Activated naive CD4-positive, alpha-beta T cell treated with anti-CD3 and anti-CD28 coated beads, Interleukin-2, amount 10 ng/mL, durations not matched to agents 7 days and 5 days (primary cell): Measurements from ENCODE around the gene RNF208.

Source experiments
- CTCF ChIA-PET: fragments of 350-600 bp; sonication (Branson Sonifier 250); formaldehyde crosslinking; loops from one replicate; lab custom pipeline; 2021; ENCODE audit warnings: antibody characterized with exemption; lab: Charles Lee
- DNase-seq: peaks from one replicate; pipeline ENCODE4 v3.0.0-alpha.2; 2020
- H3K27ac Mint-ChIP-seq: one replicate; pipeline ENCODE4 v1.8.0; 2021; ENCODE audit warnings: mild to moderate bottlenecking, moderate library complexity, mixed read lengths
- H3K27me3 Mint-ChIP-seq: one replicate; pipeline ENCODE4 v1.8.0; 2021; ENCODE audit warnings: mild to moderate bottlenecking, mixed read lengths
- H3K36me3 Mint-ChIP-seq: one replicate; pipeline ENCODE4 v1.8.0; 2021; ENCODE audit warnings: mixed read lengths
- H3K4me1 Mint-ChIP-seq: one replicate; pipeline ENCODE4 v1.8.0; 2021; ENCODE audit warnings: mixed read lengths
- H3K4me3 Mint-ChIP-seq: one replicate; pipeline ENCODE4 v1.8.0; 2021; ENCODE audit warnings: mild to moderate bottlenecking, moderate library complexity, mixed read lengths
- H3K9me3 Mint-ChIP-seq: one replicate; pipeline ENCODE4 v1.8.0; 2021; ENCODE audit warnings: mixed read lengths

The RNF208 gene

DNA sequence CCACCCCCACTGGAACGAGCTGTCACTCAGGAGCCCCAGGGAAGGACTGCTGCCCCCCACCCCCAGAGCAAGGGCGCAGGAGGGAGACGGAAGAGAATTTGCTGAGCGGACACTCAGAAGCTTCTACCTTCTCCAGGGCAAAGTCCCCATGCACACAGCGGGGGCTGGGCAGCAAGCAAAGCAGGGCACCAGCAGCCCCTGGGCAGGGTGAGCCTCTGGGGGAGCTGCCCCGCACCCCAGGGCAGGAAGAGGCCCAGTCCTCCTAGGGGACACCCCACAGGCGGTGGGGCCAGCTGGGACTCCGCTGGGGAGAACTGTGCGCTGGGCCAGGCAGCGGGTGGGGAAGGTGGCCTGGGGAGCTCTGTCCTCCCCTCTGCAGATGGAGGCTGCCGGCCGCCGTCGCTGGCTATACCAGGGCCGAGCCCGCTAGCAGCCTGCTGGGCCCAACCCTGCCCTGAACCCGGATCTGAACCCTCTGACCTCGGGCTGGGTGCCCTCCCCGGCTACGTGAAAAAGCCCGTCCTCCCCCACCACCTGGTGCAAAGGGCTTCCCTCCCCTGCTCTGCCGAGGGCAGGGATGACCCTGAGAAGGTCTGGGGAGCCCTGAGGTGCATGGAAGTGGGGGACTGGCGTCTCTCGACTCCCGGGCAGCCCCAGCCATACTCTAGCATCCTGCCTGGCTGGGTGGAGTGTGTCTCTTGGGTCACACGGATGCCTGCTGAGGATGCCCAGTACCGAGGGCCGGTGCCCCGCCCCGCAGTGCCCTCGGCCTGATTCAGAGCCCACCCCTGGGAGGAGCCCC, 8.1 kb upstream of the RNF208 start:
- DNase-seq, result no peak
- Mint-ChIP-seq H3K36me3 (no peaks in the 10 kb centered on the region), H3K4me1 (peaks cover 12% of the 10 kb centered on the region), H3K9me3 (no peaks in the 10 kb centered on the region), H3K4me3 (no peak overlapping the region), H3K27me3 (peaks cover 34% of the 10 kb centered on the region), H3K27ac (no peak overlapping the region)
- CTCF ChIA-PET, result interaction anchor here (0.6 to 0.8 kb wide), 3 partner anchors 39 to 169 kb away, joined by 3 read pairs; no protein-coding TSS in a partner anchor

DNA sequence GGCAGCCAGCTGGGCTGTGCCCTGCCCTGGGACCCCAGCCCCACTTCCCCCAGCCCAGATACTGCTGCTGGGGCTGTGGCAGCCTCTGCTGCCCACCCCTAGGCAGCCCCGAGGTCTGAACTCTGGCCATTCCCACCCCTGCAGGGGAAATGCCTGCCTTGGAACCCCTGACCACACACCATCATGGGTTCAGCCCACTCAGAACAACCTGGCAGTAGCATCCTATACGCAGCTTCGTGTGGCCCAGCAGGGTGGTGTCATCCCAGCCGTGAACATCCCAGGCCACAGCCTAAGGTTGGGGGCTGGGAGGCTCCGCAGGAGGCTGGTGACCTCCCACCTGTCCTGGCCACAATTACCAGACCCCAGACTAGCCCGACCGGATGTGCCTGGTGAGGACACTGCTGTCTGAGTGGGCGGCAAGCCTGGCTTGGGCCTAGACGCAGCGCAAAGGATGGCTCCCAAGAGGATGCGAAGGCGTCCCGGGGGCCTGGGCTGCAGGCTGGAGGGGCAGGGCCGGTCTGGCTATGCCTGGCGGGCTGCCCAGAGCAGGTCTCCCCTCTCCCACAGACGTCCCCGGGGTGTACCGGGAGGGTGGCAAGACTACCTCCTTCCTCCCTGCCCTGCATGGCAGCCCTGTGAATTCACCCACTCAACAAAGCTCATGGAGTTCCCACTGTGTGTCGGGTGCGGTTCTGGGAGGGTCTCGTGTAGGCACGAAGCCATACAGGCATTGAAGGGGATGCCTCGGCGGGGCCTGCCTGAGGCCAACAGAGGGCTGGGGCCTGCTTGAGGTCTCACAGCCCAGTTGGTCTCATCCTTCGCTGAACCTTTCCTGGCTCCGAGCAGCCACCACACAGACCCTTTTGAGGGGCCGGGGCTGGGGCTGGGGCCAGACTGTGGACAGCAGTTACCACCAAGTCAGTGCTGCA, 7.2 kb upstream of the RNF208 start:
- Mint-ChIP-seq H3K27ac (no peak overlapping the region), H3K4me3 (no peak overlapping the region), H3K36me3 (no peaks in the 10 kb centered on the region), H3K4me1 (peaks cover 16% of the 10 kb centered on the region), H3K9me3 (no peaks in the 10 kb centered on the region), H3K27me3 (peaks cover 28% of the 10 kb centered on the region)
- CTCF ChIA-PET, result interaction anchor here (0.6 to 0.8 kb wide), 2 partner anchors 100 to 168 kb away, joined by 3 read pairs; no protein-coding TSS in a partner anchor
- DNase-seq, result no peak

DNA sequence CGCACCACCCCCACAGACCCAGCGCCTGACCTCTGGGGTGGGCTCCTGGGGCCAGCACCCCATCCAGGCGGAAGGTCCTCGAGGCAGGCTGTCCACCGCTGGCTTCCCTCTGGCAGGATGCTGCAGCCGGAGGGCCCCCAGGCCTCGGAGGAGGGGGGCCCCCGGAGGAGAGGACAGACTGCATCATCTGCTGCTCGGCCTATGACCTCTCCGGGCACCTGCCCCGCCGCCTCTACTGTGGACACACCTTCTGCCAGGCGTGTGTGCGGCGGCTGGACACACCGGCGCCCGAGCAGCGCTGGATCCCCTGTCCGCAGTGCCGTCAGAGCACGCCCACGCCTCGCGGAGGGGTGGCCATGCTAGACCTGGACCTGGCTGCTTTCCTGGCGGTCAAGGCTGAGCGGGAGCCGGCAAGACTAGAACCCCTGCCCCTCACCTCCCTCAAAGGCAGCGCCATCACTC, 6.5 kb upstream of the RNF208 start:
- Mint-ChIP-seq H3K27ac (no peak overlapping the region), H3K4me3 (no peak overlapping the region), H3K27me3 (peaks cover 28% of the 10 kb centered on the region), H3K36me3 (no peaks in the 10 kb centered on the region), H3K9me3 (no peaks in the 10 kb centered on the region), H3K4me1 (peaks cover 20% of the 10 kb centered on the region)
- CTCF ChIA-PET, result interaction anchor here (2.2 to 6.1 kb wide), 3 partner anchors 8 to 133 kb away, joined by 10 to 45 read pairs (median 21); partner anchors contain the start of genes ANAPC2 and SSNA1
- DNase-seq, result no peak

DNA sequence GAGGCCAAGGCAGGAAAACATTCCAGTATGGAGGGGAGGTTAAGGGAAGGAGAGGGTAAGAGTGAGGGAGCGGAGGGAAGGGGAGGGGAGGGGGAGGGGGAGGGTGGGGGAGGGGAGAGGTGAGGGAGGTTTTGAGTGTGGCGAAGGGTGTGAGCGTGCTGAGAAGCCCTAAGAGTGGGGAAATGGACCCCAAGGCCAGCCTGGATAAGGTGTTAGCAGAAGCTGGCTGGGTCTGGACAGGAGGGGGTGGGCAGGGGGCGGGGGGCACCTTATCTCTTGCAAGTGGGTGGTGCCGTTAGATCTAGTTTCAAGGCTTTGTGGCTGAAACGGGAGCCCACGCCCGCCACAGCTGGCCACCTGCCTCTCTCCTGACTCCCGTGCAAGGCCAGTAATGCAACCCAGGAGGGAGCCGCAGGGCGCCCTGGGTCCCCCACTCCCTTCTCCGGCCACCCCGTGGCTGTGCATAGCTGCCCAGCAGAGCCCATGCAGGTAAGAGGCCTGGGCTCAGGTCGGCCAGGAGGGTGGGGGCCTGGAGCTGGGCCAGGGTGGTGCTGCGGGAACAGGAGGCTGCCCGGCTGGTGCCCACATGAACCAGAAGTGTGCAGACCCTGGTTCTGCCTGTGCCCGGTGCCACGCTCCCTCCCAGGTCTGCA, 5.9 kb upstream of the RNF208 start:
- CTCF ChIA-PET, result interaction anchor here (1.1 to 6.1 kb wide), 9 partner anchors 9 to 181 kb away, joined by 4 to 45 read pairs (median 10); partner anchors contain the start of genes ANAPC2, NPDC1, SSNA1 and TUBB4B
- H3K9me3 Mint-ChIP-seq, result no peaks in the 10 kb centered on the region
- no peak for DNase-seq
- no peaks in the 10 kb centered on the region for H3K36me3 Mint-ChIP-seq
- H3K27ac Mint-ChIP-seq, result no peak overlapping the region
- H3K4me1 Mint-ChIP-seq, result peaks cover 23% of the 10 kb centered on the region
- no peak overlapping the region for H3K4me3 Mint-ChIP-seq
- H3K27me3 Mint-ChIP-seq, result peaks cover 28% of the 10 kb centered on the region

DNA sequence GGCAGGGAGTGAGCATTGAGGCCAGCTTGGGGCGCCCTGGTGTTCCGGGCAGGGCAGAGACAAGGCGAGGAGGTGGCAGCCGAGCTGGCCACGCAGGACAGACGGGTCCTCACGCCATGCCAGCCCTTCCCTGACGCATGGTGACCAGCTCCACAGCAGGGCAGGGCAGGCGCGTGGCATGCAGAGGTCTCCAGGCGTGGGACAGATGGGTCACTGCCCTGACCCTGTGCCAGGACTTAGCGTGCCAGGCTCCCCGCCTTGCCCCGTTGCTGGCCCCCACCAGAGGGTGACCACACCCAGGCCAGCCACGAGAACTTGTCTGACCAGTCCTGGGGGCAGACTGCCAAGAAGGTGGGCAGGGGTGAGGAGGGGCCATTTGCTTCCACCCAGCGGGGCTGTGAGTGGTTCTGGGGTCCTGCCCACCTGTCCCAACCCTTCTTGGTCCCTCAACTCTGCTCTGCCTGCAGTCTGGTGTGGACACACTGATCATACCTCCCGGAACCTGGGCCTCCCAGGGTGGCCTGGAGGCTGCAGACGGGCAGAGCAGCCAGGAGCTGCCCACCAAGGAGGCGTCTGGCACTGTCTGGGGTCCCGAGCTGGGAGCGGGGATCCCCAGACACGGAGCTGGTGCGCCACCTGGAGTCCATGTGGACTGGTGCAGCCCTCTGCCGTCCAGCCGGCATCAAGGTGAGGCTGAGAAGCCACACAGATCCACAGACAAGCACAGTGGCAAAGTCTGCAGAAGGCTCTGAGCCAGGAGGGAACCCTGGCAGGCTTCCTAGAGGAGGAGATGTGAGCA, 5.2 kb upstream of the RNF208 start, which contains the start of gene RNF224:
Gene RNF224 (plus strand): TSS at position 449 of the 799 bp plus-strand sequence. CDS start 834 bp downstream, outside the sequence.
- no peak within 1 kb of the TSS for H3K4me3 Mint-ChIP-seq
- H3K27me3 Mint-ChIP-seq, result peaks cover 27% of the 10 kb centered on the region
- H3K9me3 Mint-ChIP-seq, result no peaks in the 10 kb centered on the region
- CTCF ChIA-PET, result interaction anchor here (1.0 to 6.1 kb wide), 14 partner anchors 10 to 181 kb away, joined by 3 to 45 read pairs (median 6); partner anchors contain the start of genes ANAPC2, NPDC1, SSNA1 and TPRN
- peak within 1 kb of the TSS; percentile 45 for H3K27ac Mint-ChIP-seq
- H3K36me3 Mint-ChIP-seq, result no peaks in the 10 kb centered on the region
- DNase-seq, result peak; percentile 90
- H3K4me1 Mint-ChIP-seq, result peaks cover 25% of the 10 kb centered on the region

DNA sequence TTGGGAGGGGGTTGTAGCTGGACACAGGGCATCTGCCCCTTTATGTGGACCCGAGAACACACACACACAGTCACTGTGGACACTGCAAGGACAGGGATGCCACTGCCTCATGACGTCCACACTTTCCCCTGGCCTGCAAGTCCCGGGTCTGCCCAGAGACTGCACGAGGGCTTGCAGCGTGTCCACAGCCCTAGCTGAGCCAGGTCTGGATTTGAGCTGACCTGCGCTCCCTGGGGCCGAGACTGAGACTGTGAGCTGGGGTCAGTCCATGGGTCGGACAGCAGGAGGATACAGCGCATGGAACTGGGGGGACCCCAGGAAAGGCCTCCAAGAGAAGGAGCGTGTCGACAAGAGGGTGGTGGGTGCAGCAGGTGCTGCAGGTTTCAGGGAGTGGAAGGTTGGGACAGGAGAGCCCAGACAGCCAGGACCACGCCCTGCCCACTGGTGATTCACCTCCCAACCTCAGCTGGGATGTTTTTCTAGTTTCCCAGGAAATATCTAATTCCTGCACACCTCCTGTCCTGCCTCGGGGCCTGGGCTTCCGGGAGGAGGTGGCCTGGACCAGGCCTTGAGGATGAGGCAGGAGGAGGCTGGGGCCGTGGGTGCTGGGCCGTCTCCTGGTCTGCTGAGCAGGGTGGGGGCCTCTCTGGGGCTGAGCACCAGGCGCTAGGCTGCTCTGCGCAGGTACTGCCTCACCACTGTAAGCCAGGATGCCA, 4.5 kb upstream of the RNF208 start:
- no peaks in the 10 kb centered on the region for H3K9me3 Mint-ChIP-seq
- no peak overlapping the region for H3K4me3 Mint-ChIP-seq
- no peak for DNase-seq
- CTCF ChIA-PET, result interaction anchor here (0.9 to 6.1 kb wide), 16 partner anchors 10 to 180 kb away, joined by 3 to 45 read pairs (median 4); partner anchors contain the start of genes ANAPC2, NPDC1, SSNA1 and TPRN
- no peaks in the 10 kb centered on the region for H3K36me3 Mint-ChIP-seq
- H3K27me3 Mint-ChIP-seq, result peaks cover 20% of the 10 kb centered on the region
- peak overlapping the region; percentile 45 for H3K27ac Mint-ChIP-seq
- peaks cover 25% of the 10 kb centered on the region for H3K4me1 Mint-ChIP-seq

DNA sequence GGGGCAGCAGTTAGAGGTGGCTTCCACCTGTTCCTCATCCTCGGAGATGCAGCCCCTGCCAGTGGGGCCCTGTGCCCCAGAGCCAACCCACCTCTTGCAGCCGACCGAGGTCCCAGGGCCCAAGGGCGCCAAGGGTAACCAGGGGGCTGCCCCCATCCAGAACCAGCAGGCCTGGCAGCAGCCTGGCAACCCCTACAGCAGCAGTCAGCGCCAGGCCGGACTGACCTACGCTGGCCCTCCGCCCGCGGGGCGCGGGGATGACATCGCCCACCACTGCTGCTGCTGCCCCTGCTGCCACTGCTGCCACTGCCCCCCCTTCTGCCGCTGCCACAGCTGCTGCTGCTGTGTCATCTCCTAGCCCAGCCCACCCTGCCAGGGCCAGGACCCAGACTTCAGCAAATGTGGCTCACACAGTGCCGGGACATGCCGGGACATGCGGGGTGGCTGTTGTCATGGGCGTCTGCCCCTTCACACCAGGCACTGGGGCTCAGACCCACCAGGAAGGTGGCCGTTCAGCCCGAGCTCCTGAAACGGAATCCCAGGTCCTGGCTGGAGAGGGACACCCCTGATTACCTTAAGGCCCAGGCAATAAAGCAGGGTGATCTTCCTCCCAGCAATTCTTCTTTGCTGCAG, 3.8 kb upstream of the RNF208 start:
- H3K27me3 Mint-ChIP-seq, result peaks cover 20% of the 10 kb centered on the region
- no peak for DNase-seq
- no peaks in the 10 kb centered on the region for H3K36me3 Mint-ChIP-seq
- no peak overlapping the region for H3K27ac Mint-ChIP-seq
- H3K9me3 Mint-ChIP-seq, result no peaks in the 10 kb centered on the region
- H3K4me1 Mint-ChIP-seq, result peaks cover 25% of the 10 kb centered on the region
- peak overlapping the region; percentile 7 for H3K4me3 Mint-ChIP-seq
- CTCF ChIA-PET, result interaction anchor here (0.7 to 6.1 kb wide), 16 partner anchors 11 to 197 kb away, joined by 3 to 45 read pairs (median 4); partner anchors contain the start of genes ANAPC2, SSNA1, TPRN and TUBB4B

DNA sequence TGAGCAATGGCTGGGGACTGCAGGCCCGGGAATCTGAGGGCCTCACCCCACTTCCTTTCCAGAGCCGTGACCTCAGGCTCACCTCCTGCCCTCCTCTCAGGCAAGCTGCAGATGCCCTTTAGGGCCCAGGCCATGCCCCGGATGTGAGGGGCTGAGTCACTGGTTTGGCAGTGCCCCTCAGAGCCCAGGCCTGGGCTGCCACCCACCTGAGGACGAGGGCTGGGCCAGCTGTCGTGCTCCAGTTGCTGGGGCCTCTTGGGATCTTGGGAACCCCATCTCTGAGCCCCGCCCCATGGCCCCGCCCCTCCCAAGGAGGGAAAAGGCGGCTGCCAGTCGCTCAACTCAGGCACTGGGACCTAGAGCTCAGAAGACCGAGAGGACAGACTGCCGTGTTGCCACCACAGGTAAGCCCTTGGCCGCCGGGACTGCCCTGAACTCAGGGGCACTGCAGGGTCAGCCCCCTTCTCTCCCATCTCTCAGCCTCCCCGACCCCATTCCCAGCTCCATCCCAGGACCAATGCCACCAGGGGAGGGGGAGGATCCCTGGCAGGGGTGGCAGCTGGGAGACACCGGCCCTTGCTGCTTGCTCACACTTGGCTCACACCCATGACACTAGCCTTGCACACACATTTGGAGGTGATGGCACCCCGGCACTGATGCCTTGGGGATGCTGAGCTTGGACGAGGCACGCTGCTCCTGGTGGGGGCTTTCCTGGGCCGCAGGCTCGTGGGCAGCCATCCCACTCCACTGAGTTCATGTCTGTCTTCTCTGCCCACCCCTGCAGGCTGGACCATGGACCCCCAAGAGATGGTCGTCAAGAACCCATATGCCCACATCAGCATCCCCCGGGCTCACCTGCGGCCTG, 3.0 kb upstream of the RNF208 start, which contains the start of gene CYSRT1:
Gene CYSRT1 (plus strand): TSS at position 345 of the 865 bp plus-strand sequence. CDS start 448 bp downstream, at position 793.
- CTCF ChIA-PET, result interaction anchor here (0.7 to 6.1 kb wide), 10 partner anchors 12 to 196 kb away, joined by 3 to 45 read pairs (median 4); partner anchors contain the start of genes ANAPC2 and SSNA1
- DNase-seq, result peak; percentile 53
- Mint-ChIP-seq H3K4me1 (peaks cover 25% of the 10 kb centered on the region), H3K27ac (peak within 1 kb of the TSS; percentile 84), H3K9me3 (no peaks in the 10 kb centered on the region), H3K4me3 (peak within 1 kb of the TSS; percentile 81), H3K27me3 (peaks cover 16% of the 10 kb centered on the region), H3K36me3 (no peaks in the 10 kb centered on the region)

DNA sequence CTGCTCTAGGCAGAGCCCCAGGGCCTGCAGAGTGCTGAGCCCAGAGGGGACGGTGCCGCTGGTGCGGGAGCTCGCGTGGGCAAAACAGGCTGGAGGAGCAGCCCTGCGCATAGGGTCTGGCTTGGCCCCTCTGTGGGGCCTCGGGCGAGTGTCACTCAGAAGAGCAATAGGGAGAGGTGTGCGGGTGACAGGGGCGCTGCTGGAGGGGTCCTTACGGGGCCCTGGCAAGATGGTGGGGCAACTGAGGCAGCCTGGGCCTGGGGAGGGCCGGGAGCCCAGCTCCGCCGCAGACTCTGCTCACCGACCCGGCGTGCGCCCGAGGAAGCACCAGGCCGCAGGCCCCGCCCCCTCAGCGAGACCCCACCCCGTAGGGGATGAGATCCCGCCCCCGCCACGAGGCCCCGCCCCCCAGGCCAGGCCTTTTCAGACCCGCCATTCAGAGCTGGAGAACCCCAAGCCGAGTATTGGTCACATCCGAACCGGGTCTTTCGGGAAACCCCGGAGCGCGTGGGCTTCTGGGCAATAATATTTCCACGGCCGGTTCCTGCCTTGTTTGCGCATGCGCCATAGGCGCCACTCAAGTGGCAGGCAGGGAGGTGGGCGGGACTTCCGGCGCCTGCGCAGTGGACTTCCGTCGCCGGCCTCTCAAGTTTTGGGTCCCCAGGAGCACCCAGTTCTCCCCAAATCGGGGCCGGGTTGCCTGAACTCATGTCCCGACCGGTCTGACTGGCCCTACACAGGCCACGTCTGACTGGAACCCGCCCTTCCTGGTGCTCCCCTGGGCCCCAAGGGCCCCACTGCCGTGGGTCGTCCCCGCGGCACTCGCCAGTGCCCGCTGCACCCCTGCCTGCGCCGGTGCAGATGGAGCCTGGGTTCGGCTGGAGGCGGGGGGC, 1.3 kb upstream of the RNF208 start:
- peak overlapping the region; percentile 81 for H3K4me3 Mint-ChIP-seq
- peaks cover 5% of the 10 kb centered on the region for H3K27me3 Mint-ChIP-seq
- DNase-seq, result peak; percentile 98
- H3K4me1 Mint-ChIP-seq, result peaks cover 25% of the 10 kb centered on the region
- H3K27ac Mint-ChIP-seq, result peak overlapping the region; percentile 84
- CTCF ChIA-PET, result interaction anchor here (0.9 to 6.1 kb wide), 6 partner anchors 14 to 188 kb away, joined by 3 to 45 read pairs (median 4); partner anchors contain the start of genes ANAPC2 and SSNA1
- no peaks in the 10 kb centered on the region for H3K36me3 Mint-ChIP-seq
- H3K9me3 Mint-ChIP-seq, result no peaks in the 10 kb centered on the region

DNA sequence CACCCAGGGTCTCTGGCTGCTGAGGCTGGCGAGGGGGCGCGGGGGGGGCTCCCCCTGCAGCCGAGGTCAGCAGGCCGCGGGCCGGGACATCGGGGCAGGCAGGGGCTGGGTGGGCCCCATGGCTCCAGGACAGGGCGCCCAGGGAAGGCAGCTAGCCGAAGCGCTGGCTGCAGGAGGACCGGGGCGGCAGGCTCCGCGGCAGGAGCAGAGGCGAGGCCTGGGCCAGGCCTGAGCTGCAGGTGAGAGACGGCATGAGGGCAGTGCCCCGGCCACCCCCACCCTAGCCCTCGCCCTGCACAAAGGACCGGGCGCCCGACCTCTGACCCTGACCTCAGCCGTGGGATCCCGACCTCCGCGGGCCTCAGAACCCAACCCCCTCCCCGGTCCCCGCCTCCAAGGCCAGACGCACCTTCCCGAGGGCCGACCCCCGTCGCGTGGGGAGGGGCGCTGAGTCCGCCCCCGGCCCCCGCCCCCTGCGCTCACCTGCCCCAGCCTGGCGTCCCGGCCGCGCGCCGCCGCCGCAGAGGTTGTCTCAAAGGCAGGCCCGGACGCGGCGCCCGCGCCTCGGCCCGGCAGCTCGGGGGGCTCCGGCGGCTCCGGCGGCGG, 431 bp downstream of the RNF208 start:
- CTCF ChIA-PET, result interaction anchor here (1.3 to 2.4 kb wide), 2 partner anchors 33 to 126 kb away, joined by 4 to 7 read pairs; partner anchors contain the start of genes ANAPC2 and SSNA1
- Mint-ChIP-seq H3K36me3 (no peaks in the 10 kb centered on the region), H3K9me3 (no peaks in the 10 kb centered on the region), H3K4me1 (peaks cover 23% of the 10 kb centered on the region), H3K27me3 (no peaks in the 10 kb centered on the region), H3K27ac (no peak overlapping the region), H3K4me3 (no peak overlapping the region)
- DNase-seq, result peak; percentile 62
